Hypothalamus (tissue), 51 donors: ENCODE results near the gene SGCD.

Experiments used
- DNase-seq, 51 donors: peaks; one replicate each; lab custom pipeline; 2025; lab: John Stamatoyannopoulos, UW

SGCD gene

DNA sequence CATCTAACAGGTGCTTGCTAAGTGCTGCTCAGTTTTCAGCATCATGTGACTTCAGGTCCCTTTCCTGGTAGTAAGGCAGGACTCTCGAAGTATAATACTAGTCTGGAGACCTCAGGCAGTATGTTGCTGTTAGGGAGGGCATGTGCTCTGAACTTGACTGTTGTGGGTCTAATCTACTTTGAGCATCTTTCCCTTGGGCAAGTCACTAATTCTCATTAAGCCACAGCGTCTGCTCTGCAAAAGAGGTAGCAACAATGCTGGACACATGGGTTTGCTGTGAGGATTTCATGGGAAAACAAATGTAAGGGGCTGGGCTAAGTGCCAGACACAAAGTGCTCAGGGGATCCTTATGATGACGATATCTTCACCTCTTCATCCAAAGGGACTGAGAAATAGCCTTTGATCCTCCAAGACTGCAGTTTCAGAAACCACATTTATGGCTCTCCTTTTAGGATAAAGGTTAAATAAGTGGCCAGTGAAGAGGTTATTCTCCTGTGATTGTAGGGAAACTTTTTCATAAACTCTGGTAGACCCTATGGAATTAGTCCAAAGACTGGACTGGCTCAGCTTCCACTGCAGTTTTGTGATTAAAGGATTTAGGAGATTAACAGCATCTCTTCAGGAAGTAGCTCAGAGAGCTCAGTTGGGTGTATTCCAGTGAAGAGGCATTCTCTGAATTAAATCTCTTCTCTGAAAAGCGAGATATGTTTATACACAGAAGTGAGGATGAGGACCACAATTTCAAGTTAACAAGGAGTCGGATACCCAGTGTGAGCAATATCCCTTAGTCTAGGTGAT, 216.6 kb downstream of the SGCD start:
- DNase-seq = no peak

DNA sequence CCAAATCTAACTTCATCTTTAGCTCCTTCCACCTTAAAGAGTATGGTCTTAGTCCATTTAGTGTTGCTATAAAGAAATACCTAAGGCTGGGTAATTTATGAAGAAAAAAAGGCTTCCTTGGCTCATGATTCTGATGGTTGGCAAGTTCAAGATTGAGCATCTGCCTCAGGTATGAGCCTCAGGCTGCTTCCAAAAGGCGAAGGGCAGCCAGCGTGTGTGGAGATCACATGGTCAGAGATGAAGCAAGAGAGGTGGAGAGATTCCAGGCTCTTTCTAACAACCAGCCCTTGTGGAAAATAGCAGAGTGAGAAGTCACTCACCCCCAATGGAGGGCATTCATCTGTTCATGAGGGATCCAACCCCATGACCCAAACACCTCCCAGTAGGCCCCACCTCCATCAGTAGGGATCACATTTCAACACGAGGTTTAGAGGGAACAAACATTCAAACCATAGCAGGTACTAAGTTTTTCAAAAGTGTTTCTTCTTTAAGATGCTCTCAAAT, 225.9 kb downstream of the SGCD start:
- DNase-seq = no peak

DNA sequence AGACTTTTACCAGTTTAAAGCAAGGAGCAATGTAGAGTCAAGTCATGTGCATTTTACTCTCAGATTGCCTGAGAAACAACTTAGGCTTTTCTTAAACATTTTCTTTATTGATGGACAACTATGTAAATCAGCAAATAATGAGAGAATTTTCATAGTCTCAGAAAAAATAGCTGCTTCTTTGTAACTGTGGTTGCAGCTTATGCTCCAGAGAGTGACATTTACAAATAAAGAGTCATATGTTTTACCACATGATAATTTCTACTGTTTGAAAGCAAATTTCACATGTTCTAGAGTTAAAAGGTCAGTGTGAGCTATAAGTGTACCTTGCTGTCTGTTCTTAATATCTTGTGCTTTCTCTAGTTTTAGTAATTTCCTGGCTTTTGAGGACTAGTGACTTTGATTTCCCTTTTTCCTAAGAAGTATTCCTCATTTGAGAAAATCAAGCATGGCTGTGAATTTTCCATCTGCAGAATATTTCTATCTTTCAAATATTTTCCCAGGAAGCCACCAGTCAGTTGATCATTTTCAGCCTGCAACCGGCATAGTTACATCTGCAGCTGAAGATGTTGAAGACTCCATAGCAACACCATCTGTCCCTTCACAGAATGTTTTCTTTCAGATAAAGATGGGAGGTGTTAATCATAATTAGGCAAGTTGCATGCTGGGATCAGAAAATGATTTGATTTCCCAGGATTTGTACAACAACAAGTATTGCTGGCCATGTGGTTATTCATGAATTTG, 229.9 kb downstream of the SGCD start:
- DNase-seq = no peak

DNA sequence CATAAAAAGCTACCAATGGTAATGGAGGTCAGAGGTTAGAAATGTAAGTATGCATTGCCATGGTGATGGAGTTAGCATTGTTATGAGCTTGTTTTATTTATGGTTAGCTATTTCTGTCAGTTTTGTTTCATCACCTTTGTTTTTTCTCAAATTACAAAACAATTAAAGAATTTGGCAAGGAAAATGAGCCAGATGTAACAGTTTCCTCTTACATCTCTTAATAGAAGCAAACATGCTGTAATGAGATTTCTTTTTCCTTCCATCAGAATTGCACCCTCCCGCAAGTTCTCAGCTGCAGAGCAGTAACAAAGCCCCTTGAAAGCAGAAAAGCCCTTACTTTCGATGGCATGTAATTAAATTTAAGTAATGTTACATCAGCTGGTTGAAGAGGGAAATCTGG, 233.0 kb downstream of the SGCD start:
- DNase-seq = no peak

DNA sequence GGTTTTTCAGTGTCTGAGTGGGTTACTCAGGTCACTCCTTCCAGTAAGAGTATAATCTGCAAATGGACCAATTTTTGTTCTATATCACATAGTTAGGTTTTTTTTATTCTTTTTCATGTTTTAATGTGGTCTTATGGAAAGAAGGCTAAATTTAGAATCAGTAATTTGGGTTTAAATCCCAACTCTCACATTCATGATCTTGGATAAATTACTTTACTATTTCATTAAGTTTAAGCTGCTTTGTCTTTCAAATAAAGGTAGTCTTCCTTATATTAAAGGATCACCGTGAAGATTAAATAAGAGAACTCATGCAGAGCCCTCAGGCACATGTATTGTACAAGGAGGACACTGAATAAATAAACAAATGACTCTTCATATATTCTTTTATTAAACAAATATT, 234.7 kb downstream of the SGCD start:
- DNase-seq = no peak

DNA sequence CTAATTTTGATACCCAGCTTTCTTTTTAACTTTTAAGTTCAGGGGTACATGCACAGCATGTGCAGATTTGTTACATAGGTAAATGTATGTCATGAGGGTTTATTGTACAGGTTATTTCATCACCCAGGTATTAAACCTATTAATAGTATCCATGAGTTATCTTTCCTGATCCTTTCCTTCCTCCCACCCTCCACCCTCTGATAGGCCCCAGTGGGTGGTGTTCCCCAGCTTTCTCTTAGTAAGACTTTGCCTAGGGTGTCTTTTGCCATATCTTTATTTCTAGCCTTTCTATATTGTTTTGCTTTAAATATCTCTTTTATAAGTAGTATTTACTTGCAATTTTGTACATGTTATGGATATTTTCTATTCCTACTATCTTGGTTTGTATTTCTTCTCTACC, 243.7 kb downstream of the SGCD start:
- DNase-seq = no peak

DNA sequence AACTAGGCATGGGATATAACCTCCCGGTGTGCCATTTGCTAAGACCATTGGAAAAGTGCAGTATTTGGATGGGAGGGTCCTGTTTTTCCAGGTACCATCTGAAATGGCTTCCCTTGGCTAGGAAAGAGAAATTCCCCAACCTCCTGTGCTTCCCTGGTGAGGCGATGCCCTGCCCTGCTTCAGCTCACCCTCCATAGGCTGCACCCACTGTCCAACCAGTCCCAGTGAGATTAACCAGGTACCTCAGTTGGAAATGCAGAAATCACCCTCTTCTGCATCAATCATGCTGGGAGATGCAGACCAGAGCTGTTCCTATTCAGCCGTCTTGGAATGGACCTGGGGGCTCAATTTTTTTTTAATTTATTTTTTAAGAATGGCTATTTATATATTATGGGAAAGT, 254.8 kb downstream of the SGCD start:
- DNase-seq = no peak

DNA sequence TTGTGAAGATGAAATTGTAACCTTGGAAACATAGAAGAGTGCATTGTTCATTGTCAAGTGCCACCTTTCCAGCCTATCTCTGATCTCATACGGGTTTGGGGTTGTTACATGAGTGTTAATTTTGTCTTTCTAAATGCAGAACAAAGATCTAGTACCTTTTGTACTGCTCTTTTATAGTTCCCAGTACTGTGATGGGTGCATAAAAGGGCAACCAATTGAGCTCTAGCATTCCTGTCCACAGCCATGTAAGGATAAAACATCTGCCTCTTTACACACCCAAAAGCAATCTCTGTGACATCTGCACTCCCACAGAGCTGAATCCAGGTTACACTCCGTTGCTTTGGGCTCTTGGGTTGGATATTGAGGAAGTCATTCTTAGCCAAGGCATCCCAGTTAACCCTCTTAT, 255.2 kb downstream of the SGCD start:
- DNase-seq = no peak

DNA sequence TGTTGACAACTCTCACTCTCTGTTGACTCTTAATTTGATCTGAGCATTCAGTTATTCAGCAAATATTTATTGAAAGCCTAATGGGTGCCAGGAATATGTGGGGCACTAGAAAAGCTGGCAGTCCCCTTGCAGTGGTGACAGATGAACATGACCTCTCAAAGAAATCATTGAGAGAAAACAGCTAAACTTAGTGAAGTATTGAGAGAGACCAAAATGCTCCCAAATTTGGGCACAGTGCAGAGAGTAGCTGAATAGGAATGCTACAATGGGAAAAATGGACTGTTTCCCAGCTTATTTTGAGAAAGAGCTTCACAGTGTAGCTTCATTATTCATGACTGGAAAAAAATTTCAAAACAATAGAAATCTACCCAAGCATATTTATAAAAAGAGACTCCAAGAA, 257.9 kb downstream of the SGCD start:
- peak in 2 of 51 donors; percentile 10 to 25 for DNase-seq

DNA sequence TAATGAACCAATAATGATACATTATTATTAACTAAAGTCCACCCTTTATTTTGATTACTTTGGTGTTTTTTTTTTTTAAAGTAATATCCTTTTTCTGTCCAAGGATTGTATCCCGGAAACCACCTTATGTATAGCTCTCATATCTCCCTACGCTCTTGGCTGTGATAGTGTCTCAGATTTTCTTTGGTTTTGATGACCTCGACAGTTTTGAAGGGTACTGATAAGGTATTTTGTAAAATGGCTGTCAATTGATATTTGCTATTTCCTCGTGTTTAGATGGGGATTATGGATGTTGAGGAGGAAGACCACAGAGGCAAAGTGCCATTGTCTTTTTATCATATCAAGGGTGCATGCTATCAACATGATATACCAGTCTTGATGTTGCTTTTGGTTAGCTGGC, 259.0 kb downstream of the SGCD start:
- no peak for DNase-seq

DNA sequence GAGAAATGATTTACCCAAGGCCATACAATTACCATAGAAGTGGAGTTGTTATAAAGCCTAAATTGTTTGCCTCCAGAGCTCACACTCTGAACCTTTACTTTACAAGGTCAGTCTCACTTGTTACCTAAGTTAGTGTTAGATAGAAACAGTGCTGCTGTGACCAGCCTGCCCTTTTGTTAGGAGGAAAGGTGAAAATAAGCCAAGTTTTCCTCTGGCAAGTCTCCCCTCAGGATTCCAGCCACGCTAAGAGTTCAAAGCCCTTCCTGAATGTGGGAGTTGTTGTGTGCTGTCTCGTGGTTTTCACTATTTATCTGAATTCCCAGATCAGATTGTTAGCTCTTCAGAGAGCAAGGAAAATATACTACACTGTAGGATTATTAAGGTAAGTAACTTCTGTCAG, 260.0 kb downstream of the SGCD start:
- no peak for DNase-seq

DNA sequence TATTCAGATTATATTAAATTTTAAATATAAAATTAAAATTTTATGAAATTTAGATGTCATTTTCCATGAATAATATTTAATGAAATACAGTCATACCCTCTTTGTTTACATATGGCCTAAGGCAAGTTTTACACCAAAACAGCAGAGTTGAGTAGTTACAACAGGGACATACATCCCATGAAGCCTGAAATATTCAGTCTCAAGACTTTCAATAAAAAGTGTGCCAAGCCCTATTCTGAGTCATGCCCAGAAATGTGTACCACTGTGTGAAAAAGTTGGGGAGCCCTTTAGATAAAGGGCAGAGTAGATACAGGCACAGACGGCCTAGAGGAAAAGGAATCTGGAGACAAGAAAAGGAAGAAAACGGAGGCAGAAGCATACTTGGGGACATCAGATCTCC, 261.3 kb downstream of the SGCD start:
- no peak for DNase-seq

DNA sequence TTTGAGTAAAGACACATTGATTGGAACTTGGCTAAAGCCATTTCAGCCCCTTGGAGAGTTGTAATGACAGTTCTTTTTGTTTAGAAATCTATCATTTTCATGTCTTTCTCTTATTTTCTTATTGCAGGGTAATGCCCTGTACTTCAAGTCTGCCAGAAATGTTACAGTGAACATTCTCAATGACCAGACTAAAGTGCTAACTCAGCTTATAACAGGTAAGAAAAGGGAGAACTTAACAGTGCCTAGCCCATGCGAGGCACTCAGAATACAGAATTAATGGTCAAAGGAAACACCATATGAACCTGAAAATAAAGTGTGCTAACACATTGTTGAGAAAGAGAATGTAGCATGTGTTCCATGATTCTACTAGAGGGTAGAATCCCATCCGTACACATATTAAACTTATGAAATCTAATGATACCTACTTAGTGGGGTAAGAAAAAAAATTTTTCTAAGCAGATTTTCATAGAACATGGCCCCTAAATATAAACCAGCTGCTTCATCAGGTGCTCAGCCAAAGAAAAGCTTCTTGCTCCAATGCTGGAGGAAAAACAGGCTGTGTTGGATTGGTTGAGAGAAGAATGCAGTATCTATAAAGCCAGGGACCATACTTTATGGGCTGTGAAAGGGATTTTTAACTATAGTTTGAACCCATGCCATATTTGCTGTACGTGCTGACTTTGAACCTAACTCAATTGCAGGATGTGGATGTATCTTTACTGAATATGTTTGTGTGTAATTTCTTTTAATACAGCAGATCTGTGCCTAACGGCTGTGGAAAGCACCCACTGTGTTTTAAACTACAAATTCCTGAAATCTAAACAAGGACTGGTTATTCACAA, 262.4 kb downstream of the SGCD start:
- DNase-seq = peak in 1 of 51 donors; percentile 65

DNA sequence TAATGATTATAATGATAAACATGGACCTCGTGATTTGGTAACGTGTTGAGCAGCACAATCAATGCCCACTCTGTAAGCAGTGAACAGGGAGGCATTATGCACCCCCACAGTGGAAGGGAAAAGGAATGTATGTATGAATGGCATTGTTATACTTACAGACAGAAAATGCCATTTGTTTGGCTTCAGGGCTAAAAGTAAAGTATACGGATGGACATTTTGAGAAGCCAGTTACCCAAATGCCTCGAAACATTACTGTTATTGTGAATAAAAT, 262.9 kb downstream of the SGCD start:
- peak in 21 of 51 donors; percentile 3 to 90 (median 28) for DNase-seq

DNA sequence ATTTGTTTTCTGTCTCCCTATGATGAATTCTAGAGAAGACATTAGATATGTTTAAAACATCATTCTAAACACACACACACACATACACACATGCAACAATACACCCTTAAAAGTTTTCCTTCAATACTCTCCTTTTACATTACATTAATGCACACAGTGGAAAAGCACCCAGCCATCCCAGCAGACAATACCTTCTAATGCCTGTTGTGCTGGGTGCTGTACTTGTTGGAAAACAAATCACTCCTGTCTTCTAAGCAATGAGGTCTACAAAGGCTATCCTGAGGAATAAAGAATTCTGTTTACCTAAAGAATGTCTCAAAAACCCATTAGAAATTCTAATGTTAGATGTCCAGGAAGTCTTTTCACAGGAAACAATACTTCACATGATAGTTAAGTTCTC, 264.0 kb downstream of the SGCD start:
- no peak for DNase-seq

DNA sequence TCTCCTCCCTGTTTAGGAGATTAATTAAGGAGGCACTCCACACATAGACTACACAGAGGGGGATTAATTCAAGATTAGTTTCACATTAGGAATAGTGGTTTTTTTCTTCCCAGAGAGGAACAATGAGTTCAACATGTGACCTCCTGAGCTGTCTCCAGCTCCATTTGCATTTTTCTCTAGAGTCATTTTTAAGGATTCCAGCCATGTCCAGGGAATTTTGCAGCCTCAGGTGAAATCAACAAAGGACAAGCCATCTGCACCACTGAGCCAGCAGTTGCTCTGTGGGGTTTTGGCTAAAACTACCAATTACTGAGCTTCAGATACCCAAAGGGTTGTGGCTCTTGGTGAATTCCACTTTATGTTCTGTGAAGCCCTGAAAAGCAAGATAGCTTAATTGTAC, 264.7 kb downstream of the SGCD start:
- no peak for DNase-seq

DNA sequence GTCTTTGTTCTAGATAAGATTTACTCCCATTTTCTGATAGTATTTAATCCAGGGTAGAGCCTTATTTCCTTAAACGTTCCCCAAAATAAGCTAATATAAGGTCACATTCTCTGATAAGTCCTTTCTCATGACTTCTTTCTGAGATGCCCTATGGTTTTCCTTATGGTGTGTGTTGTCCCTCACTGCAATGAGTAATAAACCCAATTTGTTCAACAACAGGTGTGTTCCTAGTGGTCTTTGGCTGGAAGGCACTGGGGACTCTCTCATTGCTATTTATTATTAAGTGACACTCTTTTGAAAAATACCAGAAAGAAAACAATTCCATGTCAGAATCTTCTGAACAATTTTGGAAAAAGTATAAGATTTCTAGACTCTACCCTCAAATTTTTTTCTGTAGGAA, 266.6 kb downstream of the SGCD start:
- DNase-seq = no peak

DNA sequence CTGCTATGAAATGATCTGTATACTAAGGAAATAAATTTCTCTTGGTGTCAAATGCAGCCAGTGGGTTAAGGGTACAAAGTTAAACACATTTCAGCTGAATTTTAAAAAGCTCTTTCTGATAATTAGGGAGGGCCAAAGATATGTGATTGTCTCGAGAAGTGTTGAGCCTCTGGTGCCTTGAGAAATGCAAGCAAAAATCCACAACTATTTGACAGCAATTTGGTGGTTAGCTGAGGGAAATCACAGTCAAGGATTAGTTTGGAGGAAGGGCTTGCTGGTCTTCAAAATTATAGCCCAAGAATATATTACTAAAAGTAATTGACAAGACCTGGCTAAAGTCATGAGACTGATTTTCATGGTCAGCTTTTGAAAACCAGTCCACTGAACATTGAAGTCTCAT, 267.4 kb downstream of the SGCD start:
- DNase-seq = no peak

DNA sequence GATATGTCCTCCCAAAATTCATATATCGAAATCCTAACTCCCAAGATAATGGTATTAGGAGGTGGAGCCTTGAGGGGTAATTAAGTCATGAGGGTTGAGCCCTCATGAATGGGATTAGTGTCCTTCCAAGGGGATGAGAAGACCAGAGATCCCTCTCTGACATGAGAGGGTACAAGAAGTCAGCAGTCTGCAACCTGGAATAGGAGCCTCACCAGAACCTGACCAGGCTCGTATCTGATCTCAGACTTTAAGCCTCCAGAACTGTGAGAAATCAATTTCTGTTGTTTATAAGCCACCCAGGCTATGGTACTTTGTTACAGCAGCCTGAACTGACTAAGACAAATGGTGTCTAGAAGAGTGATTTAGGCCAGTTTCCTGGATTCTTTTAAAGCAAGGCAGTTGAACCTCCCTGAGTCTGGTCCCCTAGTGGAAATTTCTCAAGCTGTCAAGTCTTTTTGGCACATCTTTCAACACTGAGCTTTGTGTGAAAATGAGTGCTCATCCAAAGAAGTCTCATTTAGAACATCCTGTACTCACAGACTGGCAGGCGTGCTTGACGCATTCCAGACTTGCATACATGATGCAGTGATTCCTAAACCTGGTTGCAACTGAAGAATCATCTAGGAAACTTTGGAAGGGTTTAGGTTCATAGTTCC, 268.3 kb downstream of the SGCD start:
- peak in 1 of 51 donors; percentile 14 for DNase-seq

DNA sequence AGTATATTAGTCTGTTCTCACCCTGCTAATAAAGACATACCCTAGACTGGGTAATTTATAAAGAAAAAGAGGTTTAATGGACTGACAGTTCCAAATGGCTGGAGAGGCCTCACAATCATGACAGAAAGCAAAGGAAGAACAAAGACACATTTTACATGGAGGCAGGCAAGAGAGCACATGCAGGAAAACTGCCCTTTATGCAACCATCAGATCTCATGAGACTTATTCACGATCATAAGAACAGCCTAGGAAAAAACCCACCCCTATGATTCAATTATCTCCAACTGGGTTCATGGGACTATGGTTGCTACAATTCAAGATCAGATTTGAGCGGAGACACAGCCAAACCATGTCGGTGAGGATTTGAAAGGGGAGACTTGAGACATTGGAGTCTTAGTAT, 270.3 kb downstream of the SGCD start:
- no peak for DNase-seq

DNA sequence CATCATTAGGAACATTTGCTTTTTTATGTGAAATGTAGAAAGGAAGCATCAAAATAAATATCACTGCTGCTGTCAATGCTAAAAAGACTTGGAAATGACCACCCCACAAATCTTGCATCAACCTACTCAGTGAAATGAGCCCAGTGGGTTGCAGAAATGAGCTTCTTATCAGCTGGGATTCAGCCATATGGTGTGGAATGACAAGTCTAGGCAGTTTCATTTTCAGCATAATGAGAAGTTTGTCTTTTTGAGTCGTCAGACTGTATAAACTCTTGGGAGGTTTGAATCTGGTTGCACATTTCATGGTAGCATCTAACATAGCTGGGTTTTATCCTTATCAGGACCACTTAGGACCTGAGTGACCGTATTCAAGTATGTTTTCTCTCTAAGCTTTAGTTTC, 272.0 kb downstream of the SGCD start:
- DNase-seq = no peak
